Measurements from ENCODE around the gene RAB10. TPM values are rescaled to one million over a fixed set of nuclear protein-coding genes. Genes with fewer than 3 reads are reported as not detected.
A peak's percentile ranks its signal among the peaks of the same experiment; 100 is the strongest.
"Not testable (repeated sequence)": the region's sequence is repeated elsewhere in the genome, so short reads cannot be mapped to it uniquely, and the experiment has no call there.

The RAB10 gene
- 100 to 1,000 TPM; 121 to 128 TPM for total RNA-seq

DNA sequence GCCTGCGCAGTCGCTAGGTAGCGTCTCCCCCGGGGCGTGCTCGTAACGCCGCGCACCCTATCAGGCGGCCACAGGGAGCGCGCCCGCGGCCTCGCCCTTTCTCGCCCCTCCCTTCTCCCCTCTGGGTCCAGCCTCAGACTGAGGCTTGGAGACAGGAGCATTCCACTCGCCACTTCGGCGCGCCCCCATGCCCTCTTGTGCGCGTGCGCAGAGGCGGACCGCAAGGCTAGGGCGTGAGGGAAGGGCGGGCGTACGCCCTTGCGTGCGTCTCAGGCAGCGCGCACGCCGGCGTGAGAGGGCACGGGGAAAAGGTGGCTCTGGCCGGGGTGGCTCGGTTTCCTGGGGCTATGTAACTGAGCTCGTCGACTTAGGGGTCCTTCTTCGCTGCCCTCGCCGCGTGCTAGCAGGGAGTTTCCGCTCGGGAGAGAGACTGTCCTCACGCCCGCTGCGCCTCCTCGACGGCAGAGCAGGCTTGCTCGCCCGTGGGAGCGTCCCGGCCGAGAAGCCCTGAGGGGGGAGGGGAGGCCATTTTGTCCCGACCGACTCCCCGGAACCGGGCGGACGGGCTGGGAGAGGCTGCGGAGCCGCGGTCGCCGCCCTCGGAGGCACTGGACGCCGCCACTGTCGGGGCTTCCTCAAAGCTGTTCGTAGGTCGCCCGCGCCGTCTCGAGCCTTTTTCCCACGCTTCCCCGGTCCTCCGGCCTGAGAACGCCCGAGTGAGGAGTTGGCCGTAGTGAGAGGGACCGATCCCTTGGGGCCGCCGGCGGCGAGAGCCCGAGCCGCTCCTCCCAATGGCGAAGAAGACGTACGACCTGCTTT is at the start of gene RAB10:
TSS of gene RAB10 (plus strand) at position 267 of the 819 bp plus-strand sequence. CDS start at position 792, 525 bp downstream.
- Mint-ChIP-seq H3K27me3 (no peaks in the 10 kb centered on the region), H3K36me3 (peaks cover 21% of the 10 kb centered on the region), H3K9me3 (ENCODE audit: low read depth) (no peaks in the 10 kb centered on the region), H3K4me1 (peaks cover 28% of the 10 kb centered on the region), H3K4me3 (peak within 1 kb of the TSS; percentile 97), H3K27ac (peak within 1 kb of the TSS; percentile 93)
- peak; percentile 94 for ATAC-seq
- peak; percentile 100 for DNase-seq
- CTCF ChIA-PET: interaction anchor here (0.7 to 2.7 kb wide), 13 partner anchors 9 to 186 kb away, joined by 3 to 7 read pairs (median 4); partner anchors contain the start of gene ASXL2

DNA sequence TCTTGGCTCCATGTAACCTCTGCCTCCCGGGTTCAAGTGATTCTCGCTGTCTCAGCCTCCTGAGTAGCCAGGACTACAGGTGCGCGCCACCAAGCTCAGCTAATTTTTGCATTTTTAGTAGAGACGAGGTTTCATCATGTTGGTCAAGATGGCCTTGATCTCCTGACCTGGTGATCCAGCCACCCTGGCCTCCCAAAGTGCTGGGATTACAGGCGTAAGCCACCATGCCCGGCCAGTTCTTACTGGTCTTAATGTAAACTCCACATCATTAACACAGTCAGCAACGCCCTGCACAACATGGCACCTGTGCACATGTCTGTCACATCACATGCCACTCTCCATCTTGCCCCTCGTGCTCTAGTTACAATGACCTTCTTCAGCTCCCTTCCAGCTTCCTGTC is 45.8 kb upstream of the RAB10 start:
- CTCF ChIA-PET: interaction anchor here (0.5 to 1.4 kb wide), 5 partner anchors 32 to 382 kb away, joined by 3 to 4 read pairs (median 3); no protein-coding TSS in a partner anchor

DNA sequence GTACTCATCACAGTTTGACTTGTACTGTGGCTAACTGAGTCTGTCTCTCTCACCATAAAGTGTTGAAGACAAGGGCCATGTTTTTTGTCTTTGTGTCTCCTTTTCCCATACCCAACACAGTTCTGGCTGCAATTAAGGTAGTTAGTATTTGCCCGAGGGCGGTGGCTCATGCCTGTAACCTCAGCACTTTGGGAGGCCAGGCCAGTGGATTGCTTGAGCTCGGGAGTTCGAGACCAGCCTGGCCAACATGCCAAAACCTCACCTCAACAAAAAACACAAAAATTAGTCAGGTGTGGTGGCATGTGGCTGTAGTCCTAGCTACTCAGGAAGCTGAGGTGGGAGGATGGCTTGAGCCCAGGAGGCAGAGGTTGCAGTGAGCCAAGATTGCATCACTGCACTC is 44.7 kb upstream of the RAB10 start:
- Mint-ChIP-seq H3K4me3 (no peak overlapping the region), H3K36me3 (no peaks in the 10 kb centered on the region), H3K27ac (no peak overlapping the region), H3K27me3 (peaks cover 7% of the 10 kb centered on the region), H3K9me3 (ENCODE audit: low read depth) (no peaks in the 10 kb centered on the region), H3K4me1 (peaks cover 27% of the 10 kb centered on the region)
- ATAC-seq (peak; percentile 29), DNase-seq (peak; percentile 65)
- CTCF ChIA-PET: interaction anchor here (1.0 to 4.9 kb wide), 5 partner anchors 38 to 187 kb away, joined by 3 to 67 read pairs (median 4); no protein-coding TSS in a partner anchor

More for the DNA sequence above, 45.8 kb upstream of the RAB10 start:
- Mint-ChIP-seq H3K27ac (no peak overlapping the region), H3K9me3 (ENCODE audit: low read depth) (no peaks in the 10 kb centered on the region), H3K4me1 (peaks cover 29% of the 10 kb centered on the region), H3K27me3 (peaks cover 7% of the 10 kb centered on the region), H3K4me3 (no peak overlapping the region), H3K36me3 (no peaks in the 10 kb centered on the region)
- ATAC-seq: no peak
- no peak for DNase-seq

DNA sequence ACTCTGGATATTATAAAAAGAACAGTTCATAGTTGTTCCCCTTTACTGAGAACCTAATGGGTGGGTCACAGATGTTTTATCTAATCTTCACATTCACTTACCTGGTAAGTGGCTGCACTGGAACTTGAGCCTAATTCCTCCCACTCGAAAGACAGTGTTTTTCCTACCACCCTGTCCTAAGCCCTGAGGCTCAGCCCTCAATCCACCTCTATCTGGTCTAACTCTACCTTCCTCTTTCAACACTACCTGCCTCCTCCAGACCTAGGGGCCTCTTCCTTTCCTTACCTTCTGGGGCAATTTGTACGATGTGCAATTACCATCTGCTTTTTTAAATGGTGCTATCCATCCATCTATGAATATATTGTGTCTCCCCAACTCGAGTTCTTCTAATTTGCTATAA is 41.9 kb upstream of the RAB10 start:
- DNase-seq: no peak
- no peak overlapping the region for H3K4me3 Mint-ChIP-seq
- CTCF ChIA-PET: interaction anchor here (0.6 to 4.9 kb wide), 33 partner anchors 8 to 402 kb away, joined by 3 to 67 read pairs (median 4); partner anchors contain the start of gene KIF3C
- ATAC-seq: no peak
- H3K9me3 Mint-ChIP-seq (ENCODE audit: low read depth): no peaks in the 10 kb centered on the region
- H3K27ac Mint-ChIP-seq: no peak overlapping the region
- H3K4me1 Mint-ChIP-seq: peaks cover 27% of the 10 kb centered on the region
- H3K27me3 Mint-ChIP-seq: peaks cover 7% of the 10 kb centered on the region
- H3K36me3 Mint-ChIP-seq: no peaks in the 10 kb centered on the region

DNA sequence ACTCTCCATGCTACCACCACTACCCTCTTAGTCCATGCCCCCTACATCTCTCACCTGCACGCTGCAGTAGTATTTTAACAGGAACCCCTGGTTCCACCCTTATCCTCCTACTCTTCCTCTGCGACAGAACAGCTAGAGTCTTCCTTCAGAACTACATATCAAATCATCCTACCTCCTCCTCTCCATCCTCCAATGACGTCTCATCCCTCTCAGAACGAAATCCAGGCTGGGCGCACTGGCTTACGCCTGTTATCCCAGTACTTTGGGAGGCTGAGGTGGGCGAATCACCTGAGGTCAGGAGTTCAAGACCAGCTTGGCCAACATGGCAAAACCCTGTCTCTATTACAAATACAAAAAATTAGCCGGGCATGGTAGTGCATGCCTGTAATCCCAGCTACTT is 41.3 kb upstream of the RAB10 start:
- no peak for ATAC-seq
- peaks cover 8% of the 10 kb centered on the region for H3K27me3 Mint-ChIP-seq
- DNase-seq: no peak
- H3K9me3 Mint-ChIP-seq (ENCODE audit: low read depth): no peaks in the 10 kb centered on the region
- CTCF ChIA-PET: interaction anchor here (1.2 to 4.9 kb wide), 4 partner anchors 95 to 192 kb away, joined by 3 to 67 read pairs (median 13); no protein-coding TSS in a partner anchor
- no peak overlapping the region for H3K27ac Mint-ChIP-seq
- no peaks in the 10 kb centered on the region for H3K36me3 Mint-ChIP-seq
- H3K4me3 Mint-ChIP-seq: no peak overlapping the region
- peaks cover 27% of the 10 kb centered on the region for H3K4me1 Mint-ChIP-seq

DNA sequence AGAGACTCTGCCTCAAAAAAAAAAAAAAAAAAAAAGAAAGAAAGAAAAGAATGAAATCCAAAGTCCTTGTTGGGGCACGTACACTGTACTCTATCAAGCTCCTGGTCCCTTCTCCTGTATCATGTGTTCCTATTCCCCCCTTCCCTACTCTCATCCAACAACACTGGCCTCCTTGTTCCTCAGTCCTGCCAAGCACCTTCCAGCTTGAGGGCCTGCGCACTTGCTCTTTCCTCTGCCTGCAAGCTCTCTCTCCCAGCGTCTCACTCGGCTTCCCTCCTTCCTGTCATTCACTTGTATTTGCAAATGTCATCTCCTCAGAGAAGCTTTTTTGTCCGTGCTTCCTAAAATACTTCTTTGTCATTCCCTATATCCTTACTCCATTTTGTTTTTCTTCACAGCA is 40.8 kb upstream of the RAB10 start:
- Mint-ChIP-seq H3K4me1 (peaks cover 27% of the 10 kb centered on the region), H3K4me3 (no peak overlapping the region), H3K27ac (no peak overlapping the region), H3K36me3 (no peaks in the 10 kb centered on the region), H3K27me3 (peaks cover 11% of the 10 kb centered on the region), H3K9me3 (ENCODE audit: low read depth) (no peaks in the 10 kb centered on the region)
- DNase-seq (no peak), ATAC-seq (no peak)
- CTCF ChIA-PET: interaction anchor here (1.9 to 4.9 kb wide), 3 partner anchors 95 to 191 kb away, joined by 12 to 67 read pairs (median 14); no protein-coding TSS in a partner anchor

DNA sequence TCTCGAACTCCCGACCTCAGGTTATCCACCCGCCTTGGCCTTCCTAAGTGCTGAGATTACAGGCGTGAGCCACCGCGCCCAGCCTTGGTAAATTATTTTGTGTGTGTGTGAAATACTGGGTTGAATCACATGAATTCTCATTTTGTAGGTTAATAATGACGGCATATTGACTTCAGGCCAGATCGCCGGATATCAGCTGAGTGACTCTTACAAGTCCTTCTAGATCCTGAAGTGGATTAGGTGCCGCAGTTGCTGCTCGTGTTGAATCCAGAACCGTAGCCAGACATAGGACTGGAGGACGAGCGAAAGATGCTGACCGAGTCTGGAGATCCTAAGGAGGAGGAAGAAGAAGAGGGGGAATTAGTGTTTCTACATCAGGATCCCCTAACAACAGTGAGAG is 39.4 kb upstream of the RAB10 start:
- ATAC-seq (no peak), DNase-seq (no peak)
- Mint-ChIP-seq H3K4me1 (peaks cover 26% of the 10 kb centered on the region), H3K27ac (no peak overlapping the region), H3K4me3 (no peak overlapping the region), H3K27me3 (peaks cover 11% of the 10 kb centered on the region), H3K9me3 (ENCODE audit: low read depth) (no peaks in the 10 kb centered on the region), H3K36me3 (no peaks in the 10 kb centered on the region)
- CTCF ChIA-PET: interaction anchor here (0.8 to 1.3 kb wide), 4 partner anchors 39 to 190 kb away, joined by 3 read pairs; partner anchors contain the start of gene RAB10

DNA sequence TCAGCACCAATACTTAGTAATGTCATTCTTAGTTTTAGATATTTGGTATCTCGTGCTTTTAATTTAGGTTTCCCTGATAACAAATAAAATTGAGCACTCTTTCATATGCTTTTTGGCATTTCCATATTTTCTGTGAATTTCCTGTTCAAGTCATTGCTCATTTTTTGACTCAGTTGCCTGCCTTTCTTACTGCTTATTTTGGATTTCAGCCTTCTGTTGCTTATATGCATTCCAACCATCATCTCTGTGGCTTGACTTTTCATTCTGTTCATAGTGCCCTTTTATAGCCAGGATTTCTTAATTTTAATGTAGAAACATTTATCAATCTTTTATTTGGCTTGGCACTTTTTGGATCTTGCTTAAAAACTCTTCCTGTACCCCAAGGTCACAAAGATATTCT is 37.0 kb upstream of the RAB10 start:
- DNase-seq (no peak), ATAC-seq (no peak)
- H3K36me3 Mint-ChIP-seq: no peaks in the 10 kb centered on the region
- peaks cover 11% of the 10 kb centered on the region for H3K27me3 Mint-ChIP-seq
- H3K27ac Mint-ChIP-seq: no peak overlapping the region
- H3K9me3 Mint-ChIP-seq (ENCODE audit: low read depth): no peaks in the 10 kb centered on the region
- no peak overlapping the region for H3K4me3 Mint-ChIP-seq
- CTCF ChIA-PET: no interaction called here
- peaks cover 12% of the 10 kb centered on the region for H3K4me1 Mint-ChIP-seq

DNA sequence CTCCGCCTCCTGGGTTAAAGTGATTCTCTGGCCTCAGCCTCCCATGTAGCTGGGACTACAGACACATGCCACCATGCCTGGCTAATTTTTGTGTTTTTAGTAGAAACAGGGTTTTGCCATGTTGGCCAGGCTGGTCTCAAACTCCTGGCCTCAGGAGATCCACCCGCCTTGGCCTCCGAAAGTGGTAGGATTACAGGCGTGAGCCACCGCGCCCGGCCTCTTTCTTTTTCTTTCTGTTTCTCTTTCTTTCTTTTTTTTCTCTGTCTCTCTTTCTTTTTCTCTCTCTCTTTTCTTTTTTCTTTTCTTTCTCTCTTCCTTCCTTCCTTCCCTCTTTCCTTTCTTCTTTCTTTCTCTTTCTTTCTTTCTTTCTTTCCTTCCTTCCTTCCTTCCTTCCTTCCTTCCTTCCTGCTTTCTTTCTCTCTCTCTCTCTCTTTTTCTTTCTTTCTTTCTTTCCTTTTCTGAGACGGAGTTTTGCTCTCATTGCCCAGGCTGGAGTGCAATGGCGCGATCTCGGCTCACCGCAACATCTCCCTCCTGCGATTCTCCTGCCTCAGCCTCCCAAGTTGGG is 35.0 kb upstream of the RAB10 start:
- H3K36me3 Mint-ChIP-seq; ATAC-seq; H3K4me3 Mint-ChIP-seq; DNase-seq; H3K4me1 Mint-ChIP-seq; H3K9me3 Mint-ChIP-seq (ENCODE audit: low read depth); H3K27me3 Mint-ChIP-seq; H3K27ac Mint-ChIP-seq: not testable (repeated sequence)
- CTCF ChIA-PET: interaction anchor here (0.6 to 1.4 kb wide), 2 partner anchors 15 to 525 kb away, joined by 3 read pairs; no protein-coding TSS in a partner anchor

DNA sequence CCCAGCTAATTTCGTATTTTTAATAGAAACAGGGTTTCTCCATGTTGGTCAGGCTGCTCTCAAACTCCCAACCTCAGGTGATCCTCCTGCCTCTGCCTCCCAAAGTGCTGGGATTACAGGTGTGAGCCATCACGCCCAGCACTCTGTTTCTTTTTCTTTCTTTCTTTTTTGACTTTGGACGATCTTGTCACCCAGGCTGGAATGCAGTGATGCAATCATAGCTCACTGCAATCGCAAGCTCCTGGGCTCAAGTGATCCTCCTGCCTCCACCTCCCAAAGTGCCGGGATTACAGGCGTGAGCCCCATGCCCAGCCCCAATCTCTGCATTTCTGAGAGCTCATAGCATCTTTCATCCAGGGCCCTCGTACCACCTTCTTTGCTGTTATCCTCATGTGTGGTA is 34.5 kb upstream of the RAB10 start:
- H3K36me3 Mint-ChIP-seq; DNase-seq; H3K27me3 Mint-ChIP-seq; H3K27ac Mint-ChIP-seq; ATAC-seq; H3K9me3 Mint-ChIP-seq (ENCODE audit: low read depth); H3K4me1 Mint-ChIP-seq; H3K4me3 Mint-ChIP-seq: not testable (repeated sequence)
- CTCF ChIA-PET: interaction anchor here (0.6 to 1.7 kb wide), 4 partner anchors 8 to 524 kb away, joined by 3 to 5 read pairs (median 3); no protein-coding TSS in a partner anchor

DNA sequence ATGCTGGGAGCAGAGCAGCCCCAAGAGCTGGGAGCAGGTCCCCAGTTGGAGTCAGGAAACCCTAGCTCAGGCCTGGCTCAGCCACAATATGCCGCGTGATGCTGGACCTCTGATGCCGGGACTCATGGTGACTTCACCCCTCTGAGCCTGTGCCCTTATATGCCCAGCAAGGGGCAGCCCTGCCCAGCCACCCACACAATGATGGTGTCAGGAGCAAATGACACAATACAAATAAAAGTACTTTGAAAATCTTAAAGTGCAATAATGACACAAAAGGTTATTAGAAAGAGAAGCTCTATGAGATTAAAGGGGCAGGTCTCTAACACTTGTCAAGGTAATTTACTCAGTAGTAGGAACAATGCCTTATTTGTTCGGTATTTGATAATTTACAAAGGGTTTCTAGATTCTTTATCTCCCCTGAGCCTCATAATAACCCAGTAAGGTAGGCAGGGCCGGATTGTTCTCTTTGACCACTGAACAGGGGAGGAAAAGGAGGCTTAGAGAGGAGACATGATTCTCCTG is 33.3 kb upstream of the RAB10 start:
- peaks cover 5% of the 10 kb centered on the region for H3K27me3 Mint-ChIP-seq
- CTCF ChIA-PET: interaction anchor here (1.5 to 1.7 kb wide), 2 partner anchors 9 to 145 kb away, joined by 4 to 5 read pairs; no protein-coding TSS in a partner anchor
- H3K4me3 Mint-ChIP-seq: no peak overlapping the region
- no peaks in the 10 kb centered on the region for H3K9me3 Mint-ChIP-seq (ENCODE audit: low read depth)
- H3K36me3 Mint-ChIP-seq: no peaks in the 10 kb centered on the region
- H3K27ac Mint-ChIP-seq: no peak overlapping the region
- no peak for DNase-seq
- ATAC-seq: no peak
- H3K4me1 Mint-ChIP-seq: peaks cover 7% of the 10 kb centered on the region

DNA sequence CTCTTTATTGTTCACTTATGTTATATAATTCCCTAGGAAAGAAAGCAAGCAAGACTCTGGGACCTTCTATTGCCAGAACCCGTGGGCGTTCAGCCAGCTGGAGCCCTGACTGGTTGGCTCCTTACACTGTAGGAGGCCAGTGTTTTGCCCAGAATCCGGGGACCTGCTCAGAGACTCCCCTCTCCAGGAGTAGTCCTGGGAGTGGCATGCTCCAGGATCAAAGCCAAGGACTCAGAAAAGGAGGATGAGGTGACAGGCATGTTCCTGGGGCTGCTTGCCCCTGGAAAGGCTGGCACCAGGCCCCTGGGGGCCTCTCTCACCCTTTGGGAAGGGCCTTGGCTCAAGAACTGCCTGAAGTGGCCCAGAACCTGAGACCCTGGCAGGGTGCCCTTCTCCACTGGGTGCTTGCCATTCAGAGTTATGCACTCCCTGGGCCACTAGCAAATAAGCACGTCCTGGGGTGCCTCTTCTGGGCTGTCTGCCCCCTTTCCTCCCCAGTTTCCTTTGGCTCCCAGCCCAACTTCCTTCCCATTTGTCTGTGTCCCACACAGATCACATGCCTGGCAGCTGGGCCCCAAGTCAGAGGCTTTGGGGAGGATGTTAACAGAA is 32.0 kb upstream of the RAB10 start:
- Mint-ChIP-seq H3K4me3 (no peak overlapping the region), H3K27me3 (peaks cover 5% of the 10 kb centered on the region), H3K9me3 (ENCODE audit: low read depth) (no peaks in the 10 kb centered on the region), H3K27ac (no peak overlapping the region), H3K4me1 (peaks cover 7% of the 10 kb centered on the region), H3K36me3 (no peaks in the 10 kb centered on the region)
- DNase-seq (no peak), ATAC-seq (no peak)
- CTCF ChIA-PET: interaction anchor here (1.5 kb wide), 1 partner anchor 144 kb away, joined by 4 read pairs; no protein-coding TSS in a partner anchor

Data from activated CD8-positive, alpha-beta memory T cell treated with anti-CD3 and anti-CD28 coated beads, Interleukin-2, amount 10 ng/mL, durations not matched to agents 7 days and 5 days (primary cell).